BJ (cell line): Measurements from ENCODE around the gene KCNK13. TPM values are rescaled to one million over a fixed set of nuclear protein-coding genes. Genes with fewer than 3 reads are reported as not detected.

Source experiments
- CTCF ChIA-PET: fragments of 350-600 bp; formaldehyde crosslinking; extraction: SDS; loops from one replicate; lab custom pipeline; 2021; ENCODE audit warnings: antibody characterized with exemption, inconsistent platforms; lab: Yijun Ruan, JAX
- POLR2A ChIA-PET: fragments of 300-600 bp; sonication (Branson Sonifier 250); formaldehyde crosslinking; extraction: SDS; loops from one replicate; lab custom pipeline; 2021; ENCODE audit warnings: antibody characterized with exemption; lab: Charles Lee
- DNase-seq: peaks from one replicate; pipeline ENCODE4 v3.0.0-alpha.2; 2011; ENCODE audit warnings: low read depth
- H3K27me3 ChIP-seq: 2 replicates; pipeline ENCODE4 v1.6.0; 2011; ENCODE audit warnings: low read length; ENCODE audit not compliant: control insufficient read depth, insufficient read depth
- H3K36me3 ChIP-seq: 2 replicates; pipeline ENCODE4 v1.5.1; 2011; ENCODE audit warnings: low read length; ENCODE audit not compliant: control insufficient read depth, insufficient read depth
- H3K4me3 ChIP-seq: 2 replicates; pipeline ENCODE4 v1.5.1; 2011; ENCODE audit warnings: low read depth, mild to moderate bottlenecking, control low read depth, low read length
- CTCF ChIP-seq: IDR thresholded peaks from 2 replicates; pipeline ENCODE4 v1.5.1; 2011; ENCODE audit warnings: low read depth, mild to moderate bottlenecking, control low read depth, inconsistent platforms, low read length, moderate library complexity; ENCODE audit not compliant: insufficient read depth
- polyA plus RNA-seq: library from polyadenylated mRNA; depleted of rRNA; stranded (reverse); fragments of >200 nt; gene quantifications from 2 replicates; pipeline ENCODE4 v1.2.3, GENCODE V29; 2011

KCNK13 gene
- polyA plus RNA-seq, 1 experiment = not detected

GRCh38 chr14:90139199-90139598, 77.4 kb downstream of the KCNK13 start:
- Histone ChIP-seq H3K36me3 (no peaks in the 10 kb centered on the region), H3K27me3 (no peaks in the 10 kb centered on the region), H3K4me3 (no peak overlapping the region)
- DNase-seq = no peak
- TF ChIP-seq CTCF = no peak
- ChIA-PET POLR2A (no interaction called here), CTCF (no interaction called here)

DNA sequence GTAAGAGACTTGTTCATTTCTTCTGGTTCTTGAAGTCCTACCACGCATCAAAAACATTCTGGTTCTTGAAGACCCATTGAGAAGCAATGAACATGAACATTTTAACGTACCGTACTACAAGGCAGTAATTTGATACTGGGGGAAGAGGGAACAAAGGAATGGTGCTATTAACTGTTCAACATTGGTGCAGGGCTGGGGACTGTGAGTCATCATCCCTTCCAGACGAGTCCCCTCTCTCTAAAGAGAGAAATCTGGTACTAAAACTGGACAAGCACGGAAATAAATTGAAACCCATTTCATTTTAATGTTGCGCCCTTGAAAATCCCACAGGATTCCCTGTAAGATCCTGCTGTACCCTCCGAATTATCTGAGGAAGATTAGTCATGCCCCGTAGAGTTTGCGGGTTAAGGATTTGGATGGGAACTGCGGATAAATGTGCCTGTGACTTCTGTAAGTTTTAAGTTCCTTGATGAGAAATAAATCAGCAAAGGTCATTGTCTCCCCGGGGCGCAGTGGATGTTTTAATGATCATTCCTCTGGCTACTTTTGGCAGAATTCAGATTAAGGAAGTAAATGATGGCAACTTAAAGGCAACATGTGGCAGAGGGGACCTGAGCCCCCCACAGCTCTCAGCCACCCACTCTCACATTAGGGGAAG, 78.6 kb downstream of the KCNK13 start:
- DNase-seq = no peak
- no peak for TF ChIP-seq CTCF
- ChIA-PET POLR2A (no interaction called here), CTCF (no interaction called here)
- H3K36me3 ChIP-seq = no peaks in the 10 kb centered on the region
- no peaks in the 10 kb centered on the region for H3K27me3 ChIP-seq
- no peak overlapping the region for H3K4me3 ChIP-seq

DNA sequence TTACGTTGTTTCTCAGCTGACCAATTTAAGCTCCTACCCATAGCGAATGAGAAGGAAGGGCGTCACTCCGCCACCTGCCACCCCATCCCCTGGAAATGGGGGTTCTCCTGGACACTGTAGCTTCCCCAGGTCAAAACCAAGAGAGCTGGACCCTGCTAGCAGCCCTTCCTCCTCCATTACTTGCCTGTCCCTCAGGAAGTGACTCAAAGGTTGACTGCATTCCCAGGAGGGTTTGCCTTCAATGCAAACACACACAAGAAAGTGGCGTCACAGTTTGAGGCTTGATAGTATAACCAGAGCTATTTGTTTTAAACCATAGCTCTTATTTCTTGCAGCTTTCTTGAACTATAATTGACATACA, 79.1 kb downstream of the KCNK13 start:
- ChIA-PET POLR2A (no interaction called here), CTCF (no interaction called here)

DNA sequence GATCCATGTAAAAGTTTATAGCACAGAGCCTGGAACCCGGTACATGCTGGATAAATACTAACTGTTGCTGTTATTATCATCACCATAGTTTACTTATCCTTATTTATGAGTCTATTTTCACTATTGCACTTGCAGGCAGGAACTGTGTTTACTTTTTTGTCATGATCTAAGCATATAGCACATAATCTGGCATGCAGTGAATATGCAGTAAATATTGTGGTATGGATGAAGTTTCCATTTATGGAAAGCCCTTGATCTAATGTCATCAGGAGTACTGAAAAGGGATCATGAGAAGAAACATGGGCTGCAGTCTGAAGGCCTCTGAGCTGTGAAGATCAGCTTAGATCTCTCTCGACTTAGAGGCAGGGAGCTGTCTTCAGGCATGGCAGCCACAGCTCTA, 91.6 kb downstream of the KCNK13 start:
- DNase-seq = no peak
- no peak for TF ChIP-seq CTCF
- ChIA-PET POLR2A (no interaction called here), CTCF (no interaction called here)
- Histone ChIP-seq H3K27me3 (no peaks in the 10 kb centered on the region), H3K36me3 (no peaks in the 10 kb centered on the region), H3K4me3 (no peak overlapping the region)

More for the DNA sequence above, 79.1 kb downstream of the KCNK13 start:
- H3K27me3 ChIP-seq = no peaks in the 10 kb centered on the region
- H3K4me3 ChIP-seq = no peak overlapping the region
- TF ChIP-seq CTCF = no peak
- no peaks in the 10 kb centered on the region for H3K36me3 ChIP-seq
- no peak for DNase-seq

- POLR2A ChIA-PET = no interaction called here
Measured at GRCh38 chr14:90154110-90154509, 92.3 kb downstream of the KCNK13 start.

More at GRCh38 chr14:90154110-90154509, 92.3 kb downstream of the KCNK13 start:
- no peak for DNase-seq
- Histone ChIP-seq H3K27me3 (no peaks in the 10 kb centered on the region), H3K36me3 (no peaks in the 10 kb centered on the region), H3K4me3 (no peak overlapping the region)
- CTCF ChIA-PET = no interaction called here
- TF ChIP-seq CTCF = no peak
